CD4-positive, alpha-beta T cell treated with Interleukin-2 at 100 ng/mL for 4 hours (primary cell): ENCODE results near the gene PTPRCAP.

Experiments
- DNase-seq: peaks from one replicate; pipeline ENCODE4 v3.0.0-alpha.2; 2020; ENCODE audit warnings: low spot score

Gene PTPRCAP

GRCh38 chr11:67423891-67424613, 13.4 kb downstream of the PTPRCAP start:
- DNase-seq: no peak

- no peak for DNase-seq
These were observed 14.0 kb downstream of the PTPRCAP start for GRCh38 chr11:67423466-67423865.

GRCh38 chr11:67422891-67423290, 14.6 kb downstream of the PTPRCAP start:
- no peak for DNase-seq

- no peak for DNase-seq
These were observed 16.0 kb downstream of the PTPRCAP start for GRCh38 chr11:67421430-67422031.

- DNase-seq: peak; percentile 98
These were observed 16.6 kb downstream of the PTPRCAP start for GRCh38 chr11:67420646-67421429.

- DNase-seq: no peak
These were observed 17.3 kb downstream of the PTPRCAP start for GRCh38 chr11:67420147-67420645.

- no peak for DNase-seq
These were observed 18.0 kb downstream of the PTPRCAP start for GRCh38 chr11:67419325-67420049.

- DNase-seq: no peak
These were observed 18.8 kb downstream of the PTPRCAP start for GRCh38 chr11:67418476-67419281.

- no peak for DNase-seq
These were observed 20.1 kb downstream of the PTPRCAP start for GRCh38 chr11:67417425-67417824.

GRCh38 chr11:67416416-67417335, 20.8 kb downstream of the PTPRCAP start:
- peak; percentile 89 for DNase-seq

- no peak for DNase-seq
These were observed 21.8 kb downstream of the PTPRCAP start, which contains the start of gene CARNS1 for GRCh38 chr11:67415501-67416304. TSS of gene CARNS1 (plus strand) at chr11:67415678. CDS start at chr11:67416200, 522 bp downstream.

- no peak for DNase-seq
These were observed 24.1 kb downstream of the PTPRCAP start for GRCh38 chr11:67413266-67413849.

- DNase-seq: no peak
These were observed 24.8 kb downstream of the PTPRCAP start for GRCh38 chr11:67412495-67413179.

GRCh38 chr11:67411785-67412152, 25.7 kb downstream of the PTPRCAP start:
- no peak for DNase-seq

GRCh38 chr11:67410984-67411784, 26.3 kb downstream of the PTPRCAP start:
- no peak for DNase-seq

GRCh38 chr11:67410369-67410831, 27.1 kb downstream of the PTPRCAP start:
- DNase-seq: no peak

- DNase-seq: no peak
These were observed 27.6 kb downstream of the PTPRCAP start for GRCh38 chr11:67409781-67410368.
